ENCODE measurements around the gene LARP4B. TPM values are rescaled to one million over a fixed set of nuclear protein-coding genes. Genes with fewer than 3 reads are reported as not detected.

Gene LARP4B
- polyA plus RNA-seq, 1 of the 3 experiments (the other 2 are of a cell fraction): 23.3 TPM

DNA sequence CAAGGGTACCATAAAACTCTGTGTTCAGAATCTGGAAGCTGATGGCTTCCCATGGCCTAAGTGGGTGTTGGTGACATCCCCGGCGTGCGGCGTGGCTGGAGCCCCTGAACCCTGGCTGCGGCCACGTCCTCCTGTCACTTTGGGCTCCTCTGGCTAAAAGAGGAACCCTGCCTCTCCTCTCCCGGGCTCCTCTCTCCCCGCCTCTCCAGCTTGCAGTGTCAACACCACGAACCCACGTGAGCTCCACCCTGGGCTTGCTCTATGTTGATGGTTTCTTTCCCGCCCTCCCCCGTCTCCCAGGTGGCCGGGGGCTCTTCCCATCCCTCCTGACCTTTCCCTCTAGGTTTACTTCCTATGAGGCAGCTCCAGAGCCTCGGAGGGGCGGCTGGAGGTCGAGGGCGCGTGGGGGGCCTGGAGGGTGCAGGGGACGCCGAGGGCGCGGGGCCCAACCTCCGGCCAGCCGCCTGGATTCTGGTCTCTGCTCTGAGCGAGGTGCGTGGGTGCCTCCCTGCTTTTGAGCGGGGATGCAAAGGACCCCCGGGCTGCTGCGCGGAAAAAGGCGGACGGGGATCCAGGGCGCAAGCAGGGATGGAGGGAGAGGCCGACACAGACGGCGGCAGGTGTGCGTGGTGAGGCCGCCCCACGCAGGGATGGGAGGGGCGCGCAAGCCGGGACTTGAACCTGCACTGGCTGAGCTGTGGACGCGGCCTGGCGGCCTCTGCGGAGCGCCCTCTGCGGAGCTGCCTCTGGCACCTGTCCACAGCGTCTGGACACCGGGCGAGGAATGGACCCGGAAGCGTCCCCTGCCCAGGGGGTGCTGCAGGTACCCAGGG lies 126.5 kb downstream of the LARP4B start:
- POLR2A ChIA-PET: no interaction called here
- 97% methylated on average over 49 of the region's 53 CpGs for WGBS (ENCODE audit: low lambda C conversion rate)

GRCh38 chr10:804191-804781 lies 127.2 kb downstream of the LARP4B start:
- TF ChIP-seq EZH2phosphoT487 (IDR thresholded peaks at IDR 0.05; ENCODE audit: borderline replicate concordance, low read depth): no peak
- 0 out of 2 replicates have a peak, but pooled peaks have one; percentile 12 for TF ChIP-seq POLR2AphosphoS5 (IDR thresholded peaks at IDR 0.05; ENCODE audit: low read depth, low read length)
- H2AFZ ChIP-seq (ENCODE audit: low read depth): no peak overlapping the region
- no peaks in the 10 kb centered on the region for H3F3A ChIP-seq (replicated peaks; ENCODE audit: insufficient read depth)
- POLR2A ChIA-PET: no interaction called here
- 100% methylated on average over 5 of the region's 20 CpGs for WGBS (ENCODE audit: low lambda C conversion rate)
- no peaks in the 10 kb centered on the region for H3K9me2 ChIP-seq
- no peaks in the 10 kb centered on the region for H3K9me3 ChIP-seq
- H3K4me1 ChIP-seq (ENCODE audit: control insufficient read depth in 1 of 2, insufficient read depth in 2 of 2, low read depth in 1 of 2, low read length in 1 of 2): no peaks in the 10 kb centered on the region
- no peak overlapping the region for H3K4me3 ChIP-seq (ENCODE audit: low read depth in 2 of 2, low read length in 1 of 2)
- no peak overlapping the region for H3K9ac ChIP-seq
- H3K4me2 ChIP-seq: no peak overlapping the region
- no peaks in the 10 kb centered on the region for H4K20me1 ChIP-seq (ENCODE audit: insufficient read depth)
- H3K79me2 ChIP-seq (ENCODE audit: insufficient read depth): no peaks in the 10 kb centered on the region
- DNase-seq: no peak
- CTCF ChIA-PET: interaction anchor here (0.8 to 1.5 kb wide), 2 partner anchors 8 to 9 kb away, joined by 4 to 7 read pairs; no protein-coding TSS in a partner anchor
- H3K36me3 ChIP-seq (replicated peaks in 1 of 2; ENCODE audit: control insufficient read depth in 1 of 2, insufficient read depth in 2 of 2, low read length in 1 of 2): peaks cover 4 to 41% of the 10 kb centered on the region in 2 experiments
- H3K27me3 ChIP-seq (ENCODE audit: insufficient read depth): no peaks in the 10 kb centered on the region
- no peak overlapping the region for H3K27ac ChIP-seq (ENCODE audit: low read depth in 2 of 2, low read length in 1 of 2)

More for the DNA sequence above, 126.5 kb downstream of the LARP4B start:
- H3K9ac ChIP-seq: no peak overlapping the region
- CTCF ChIA-PET: interaction anchor here (1.5 kb wide), 1 partner anchor 10 kb away, joined by 7 read pairs; no protein-coding TSS in a partner anchor
- no peak for DNase-seq
- peaks cover 7 to 48% of the 10 kb centered on the region in 2 experiments for H3K36me3 ChIP-seq (replicated peaks in 1 of 2; ENCODE audit: control insufficient read depth in 1 of 2, insufficient read depth in 2 of 2, low read length in 1 of 2)
- H3K4me2 ChIP-seq: no peak overlapping the region
- H3K27ac ChIP-seq (ENCODE audit: low read depth in 2 of 2, low read length in 1 of 2): no peak overlapping the region; a peak in 1 of 4 replicates
- no peaks in the 10 kb centered on the region for H3K9me2 ChIP-seq
- TF ChIP-seq JUND (IDR thresholded peaks at IDR 0.05) (no peak), RFX5 (IDR thresholded peaks at IDR 0.05; ENCODE audit: low read length) (no peak), CTCF (IDR thresholded peaks at IDR 0.05) (no peak), POLR2AphosphoS5 (IDR thresholded peaks at IDR 0.05; ENCODE audit: low read depth, low read length) (no peak)
- no peaks in the 10 kb centered on the region for H3F3A ChIP-seq (replicated peaks; ENCODE audit: insufficient read depth)
- no peak overlapping the region for H3K4me3 ChIP-seq (ENCODE audit: low read depth in 2 of 2, low read length in 1 of 2)
- H3K27me3 ChIP-seq (ENCODE audit: insufficient read depth): no peaks in the 10 kb centered on the region
- H4K20me1 ChIP-seq (ENCODE audit: insufficient read depth): no peaks in the 10 kb centered on the region
- no peaks in the 10 kb centered on the region for H3K4me1 ChIP-seq (ENCODE audit: control insufficient read depth in 1 of 2, insufficient read depth in 2 of 2, low read depth in 1 of 2, low read length in 1 of 2)
- H2AFZ ChIP-seq (ENCODE audit: low read depth): no peak overlapping the region
- H3K79me2 ChIP-seq (ENCODE audit: insufficient read depth): no peaks in the 10 kb centered on the region
- no peaks in the 10 kb centered on the region for H3K9me3 ChIP-seq
